ENCODE data around the gene HIF3A.

GRCh38 chr19:46356149-46357055 lies 59.6 kb downstream of the HIF3A start:
- no peak for TF ChIP-seq CTCF (conservative IDR thresholded peaks at IDR 0.05; ENCODE audit: low read depth, low read length)
- TF ChIP-seq EZH2 (IDR thresholded peaks at IDR 0.05; ENCODE audit: borderline replicate concordance, low read depth, low read length, poor library complexity, severe bottlenecking): no peak
